PC-9 (cell line): ENCODE data around the gene GLT1D1.

Experiments
- CTCF ChIP-seq: fragments of 200-600 bp; sonication (generic); conservative IDR thresholded peaks from 2 replicates; pipeline ENCODE4 v1.6.1; 2017; ENCODE audit warnings: mixed run types, antibody characterized with exemption, mild to moderate bottlenecking, moderate library complexity
- EZH2 ChIP-seq: fragments of 200-600 bp; sonication (generic); IDR thresholded peaks from 2 replicates; pipeline ENCODE4 v1.8.0; 2017; ENCODE audit warnings: antibody characterized with exemption, low read depth

DNA sequence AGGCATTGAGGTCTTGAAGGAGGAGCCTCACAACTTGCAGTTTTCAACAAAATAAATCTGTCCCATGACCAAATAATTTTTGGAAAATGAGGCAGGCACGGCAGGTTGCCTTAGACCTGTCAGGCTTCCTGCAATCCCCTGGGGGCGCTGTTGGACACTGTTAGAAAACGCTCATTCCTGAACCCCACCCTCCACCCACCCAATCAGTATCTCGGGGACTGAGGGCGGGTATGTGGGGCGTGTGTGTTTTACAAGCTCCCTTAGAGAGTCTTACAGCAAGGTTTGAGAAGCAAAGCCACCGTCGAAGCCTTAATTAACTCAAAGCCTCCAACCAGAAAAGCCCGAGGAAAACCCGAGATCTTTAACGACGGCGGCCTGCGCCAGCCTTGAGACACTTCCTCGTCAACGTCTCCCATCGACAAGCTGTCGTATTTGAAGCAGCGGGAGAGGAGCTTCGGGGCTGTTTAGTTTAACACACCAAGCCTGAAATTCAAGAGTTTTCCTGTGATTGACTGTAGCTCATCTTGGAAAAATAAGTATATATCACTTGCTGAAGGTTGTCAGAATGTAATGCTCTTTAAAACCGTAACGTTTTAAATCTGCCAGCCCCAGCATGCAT lies 123.0 kb downstream of the GLT1D1 start:
- no peak for TF ChIP-seq CTCF
- no peak for TF ChIP-seq EZH2
